Measurements from ENCODE around the gene CBFB. TPM values are rescaled to one million over a fixed set of nuclear protein-coding genes. Genes with fewer than 3 reads are reported as not detected.
"Not testable (repeated sequence)": the region's sequence is repeated elsewhere in the genome, so short reads cannot be mapped to it uniquely, and the experiment has no call there.

The CBFB gene
- total RNA-seq, 2 donors from 2014 or later = 27.0 to 46.2 TPM

- Histone ChIP-seq H3K9me3 (no peaks in the 10 kb centered on the region), H3K36me3 (no peaks in the 10 kb centered on the region), H3K27me3 (replicated peaks; ENCODE audit: insufficient read depth) (no peaks in the 10 kb centered on the region), H3K27ac (no peak within 1 kb of the TSS), H3K4me3 (no peak within 1 kb of the TSS), H3K4me1 (replicated peaks) (no peaks in the 10 kb centered on the region)
- no peak for DNase-seq (ENCODE audit: low spot score)
- TF ChIP-seq POLR2AphosphoS5 (IDR thresholded peaks at IDR 0.05) = no peak
- 63% methylated on average over 11 of the region's 11 CpGs for WGBS
- intact Hi-C loops (cut with DNase I) = no loop called here
Measured at GRCh38 chr16:66988197-66988788, 40.7 kb upstream of the CBFB start, which contains the start of gene CES4A. Gene CES4A (plus strand): TSS chr16:66988589. CDS start chr16:66988773, 184 bp downstream.

DNA sequence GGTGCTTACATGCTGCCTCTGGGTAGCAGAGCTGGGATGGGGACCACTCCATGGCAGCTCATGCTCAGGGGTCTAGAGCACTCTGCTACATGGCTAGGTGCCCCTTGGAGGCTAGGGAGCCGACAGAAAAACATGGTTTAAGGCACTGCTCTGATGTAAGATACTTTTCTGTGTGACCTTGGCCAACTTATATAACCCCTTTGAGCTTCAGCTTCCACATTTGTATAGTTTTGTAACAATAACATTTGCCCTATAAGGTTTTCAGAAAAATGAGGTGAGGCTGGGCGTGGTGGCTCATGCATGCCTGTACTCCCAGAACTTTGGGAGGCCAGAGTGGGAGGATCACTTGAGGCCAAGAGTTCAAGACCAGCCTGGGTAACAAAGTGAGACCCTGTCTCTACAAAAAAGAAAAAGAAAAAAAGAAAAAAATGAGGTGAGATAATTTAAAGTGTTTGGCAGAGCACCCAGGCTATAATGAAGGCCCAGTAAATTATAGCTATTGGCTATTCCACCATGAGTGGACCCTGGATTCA is 37.3 kb upstream of the CBFB start:
- H3K4me1 ChIP-seq (replicated peaks) = no peaks in the 10 kb centered on the region
- H3K36me3 ChIP-seq = no peaks in the 10 kb centered on the region
- WGBS = 88% methylated on average over 2 of the region's 2 CpGs
- no peak overlapping the region for H3K27ac ChIP-seq
- no peaks in the 10 kb centered on the region for H3K27me3 ChIP-seq (replicated peaks; ENCODE audit: insufficient read depth)
- no peak for DNase-seq (ENCODE audit: low spot score)
- intact Hi-C loops (cut with DNase I) = no loop called here
- TF ChIP-seq POLR2A (IDR thresholded peaks at IDR 0.05) (no peak), POLR2AphosphoS5 (IDR thresholded peaks at IDR 0.05) (no peak)
- TF ChIP-seq, protein P1, sequence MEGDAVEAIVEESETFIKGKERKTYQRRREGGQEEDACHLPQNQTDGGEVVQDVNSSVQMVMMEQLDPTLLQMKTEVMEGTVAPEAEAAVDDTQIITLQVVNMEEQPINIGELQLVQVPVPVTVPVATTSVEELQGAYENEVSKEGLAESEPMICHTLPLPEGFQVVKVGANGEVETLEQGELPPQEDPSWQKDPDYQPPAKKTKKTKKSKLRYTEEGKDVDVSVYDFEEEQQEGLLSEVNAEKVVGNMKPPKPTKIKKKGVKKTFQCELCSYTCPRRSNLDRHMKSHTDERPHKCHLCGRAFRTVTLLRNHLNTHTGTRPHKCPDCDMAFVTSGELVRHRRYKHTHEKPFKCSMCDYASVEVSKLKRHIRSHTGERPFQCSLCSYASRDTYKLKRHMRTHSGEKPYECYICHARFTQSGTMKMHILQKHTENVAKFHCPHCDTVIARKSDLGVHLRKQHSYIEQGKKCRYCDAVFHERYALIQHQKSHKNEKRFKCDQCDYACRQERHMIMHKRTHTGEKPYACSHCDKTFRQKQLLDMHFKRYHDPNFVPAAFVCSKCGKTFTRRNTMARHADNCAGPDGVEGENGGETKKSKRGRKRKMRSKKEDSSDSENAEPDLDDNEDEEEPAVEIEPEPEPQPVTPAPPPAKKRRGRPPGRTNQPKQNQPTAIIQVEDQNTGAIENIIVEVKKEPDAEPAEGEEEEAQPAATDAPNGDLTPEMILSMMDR (IDR thresholded peaks at IDR 0.05) = no peak
- H3K9me3 ChIP-seq = no peaks in the 10 kb centered on the region
- no peak overlapping the region for H3K4me3 ChIP-seq

DNA sequence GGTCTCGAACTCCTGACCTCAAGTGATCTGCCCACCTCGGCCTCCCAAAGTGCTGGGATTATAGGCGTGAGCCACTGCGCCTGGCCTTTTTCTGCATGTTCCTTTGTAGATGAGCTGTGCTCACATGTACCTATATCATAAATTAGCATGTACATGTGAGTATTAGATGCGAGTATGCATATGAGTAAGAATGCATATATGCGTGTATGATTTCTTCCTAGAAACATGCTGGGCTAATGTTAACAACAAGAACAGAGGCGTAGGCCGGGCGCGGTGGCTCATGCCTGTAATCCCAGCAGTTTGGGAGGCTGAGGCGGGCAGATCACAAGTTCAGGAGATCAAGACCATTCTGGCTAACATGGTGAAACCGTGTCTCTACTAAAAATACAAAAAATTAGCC is 35.4 kb upstream of the CBFB start:
- H3K4me3 ChIP-seq; H3K27ac ChIP-seq; intact Hi-C loops (cut with DNase I); H3K4me1 ChIP-seq (replicated peaks); H3K27me3 ChIP-seq (replicated peaks; ENCODE audit: insufficient read depth); H3K36me3 ChIP-seq; H3K9me3 ChIP-seq; DNase-seq (ENCODE audit: low spot score): not testable (repeated sequence)
- WGBS = 95% methylated on average over 12 of the region's 12 CpGs

- Histone ChIP-seq H3K4me3 (no peak overlapping the region), H3K4me1 (replicated peaks) (no peaks in the 10 kb centered on the region), H3K27me3 (replicated peaks; ENCODE audit: insufficient read depth) (no peaks in the 10 kb centered on the region), H3K27ac (peak overlapping the region; percentile 45 to 54), H3K9me3 (no peaks in the 10 kb centered on the region), H3K36me3 (no peaks in the 10 kb centered on the region)
- peak; percentile 81 for DNase-seq (ENCODE audit: low spot score)
- 41% methylated on average over 6 of the region's 6 CpGs for WGBS
- intact Hi-C loops (cut with DNase I) = no loop called here
- TF ChIP-seq POLR2A (IDR thresholded peaks at IDR 0.05) (no peak), POLR2AphosphoS5 (IDR thresholded peaks at IDR 0.05) (peak; percentile 94)
Measured at GRCh38 chr16:66996324-66996982, 32.5 kb upstream of the CBFB start.

GRCh38 chr16:66996983-66997358 is 32.0 kb upstream of the CBFB start:
- no peaks in the 10 kb centered on the region for H3K36me3 ChIP-seq
- WGBS = 46% methylated on average over 3 of the region's 3 CpGs
- no peaks in the 10 kb centered on the region for H3K4me1 ChIP-seq (replicated peaks)
- TF ChIP-seq, protein P1 (IDR thresholded peaks at IDR 0.05) = no peak
- TF ChIP-seq POLR2A (IDR thresholded peaks at IDR 0.05) (no peak), POLR2AphosphoS5 (IDR thresholded peaks at IDR 0.05) (no peak)
- no peaks in the 10 kb centered on the region for H3K27me3 ChIP-seq (replicated peaks; ENCODE audit: insufficient read depth)
- peak overlapping the region; percentile 45 to 54 for H3K27ac ChIP-seq
- no peak overlapping the region for H3K4me3 ChIP-seq
- intact Hi-C loops (cut with DNase I) = no loop called here
- DNase-seq (ENCODE audit: low spot score) = no peak
- H3K9me3 ChIP-seq = no peaks in the 10 kb centered on the region

DNA sequence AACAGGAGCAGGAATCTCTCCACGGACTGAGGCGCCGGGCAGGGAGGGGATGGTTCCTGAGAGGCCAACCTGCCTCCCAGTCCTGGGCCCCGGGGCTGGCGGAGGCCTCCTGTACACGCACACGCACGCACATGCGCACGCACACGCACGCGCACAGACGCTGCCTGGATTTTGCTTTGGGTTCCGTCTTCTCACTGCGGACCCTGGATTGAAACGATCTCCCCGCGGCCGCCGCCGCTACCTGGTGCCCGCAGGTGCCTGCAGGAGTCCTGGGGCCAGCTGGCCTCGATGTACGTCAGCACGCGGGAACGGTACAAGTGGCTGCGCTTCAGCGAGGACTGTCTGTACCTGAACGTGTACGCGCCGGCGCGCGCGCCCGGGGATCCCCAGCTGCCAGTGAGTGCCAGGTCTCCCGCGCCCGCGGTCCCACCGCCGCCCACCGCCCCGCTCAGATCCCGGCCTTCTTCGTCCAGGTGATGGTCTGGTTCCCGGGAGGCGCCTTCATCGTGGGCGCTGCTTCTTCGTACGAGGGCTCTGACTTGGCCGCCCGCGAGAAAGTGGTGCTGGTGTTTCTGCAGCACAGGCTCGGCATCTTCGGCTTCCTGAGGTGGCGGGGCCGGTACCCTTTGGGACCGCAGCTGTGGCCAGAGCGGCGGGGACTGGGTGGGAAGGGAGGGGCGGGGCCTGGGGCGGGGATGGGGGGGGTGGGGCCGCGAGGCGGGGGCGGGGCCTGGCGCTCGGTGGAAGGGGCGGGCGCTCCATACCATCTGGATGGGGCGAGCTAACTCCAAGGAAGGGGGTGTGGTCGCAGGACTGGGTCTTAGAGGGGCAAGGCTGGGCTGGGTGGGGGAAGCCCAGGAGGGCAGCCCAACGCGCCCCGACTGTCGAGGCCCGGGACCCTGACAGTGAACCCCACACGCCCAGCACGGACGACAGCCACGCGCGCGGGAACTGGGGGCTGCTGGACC is 28.3 kb upstream of the CBFB start:
- TF ChIP-seq, protein P1 (IDR thresholded peaks at IDR 0.05) = no peak
- TF ChIP-seq POLR2AphosphoS5 (IDR thresholded peaks at IDR 0.05) (no peak), POLR2A (IDR thresholded peaks at IDR 0.05) (no peak)
- Histone ChIP-seq H3K36me3 (no peaks in the 10 kb centered on the region), H3K4me3 (peak overlapping the region; percentile 39 to 42), H3K4me1 (replicated peaks) (no peaks in the 10 kb centered on the region), H3K27ac (peak overlapping the region; percentile 48 to 54), H3K9me3 (no peaks in the 10 kb centered on the region), H3K27me3 (replicated peaks; ENCODE audit: insufficient read depth) (no peaks in the 10 kb centered on the region)
- WGBS = 8% methylated on average over 50 of the region's 89 CpGs
- DNase-seq (ENCODE audit: low spot score) = peak; percentile 62
- intact Hi-C loops (cut with DNase I) = no loop called here
